Gastroesophageal sphincter (tissue), 3 donors: ENCODE data around the gene XAB2.

Source experiments
- EP300 ChIP-seq: sonication (generic); formaldehyde crosslinking; IDR thresholded peaks from one replicate; pipeline ENCODE4 v1.6.1; 2017; ENCODE audit warnings: antibody characterized with exemption, mild to moderate bottlenecking
- POLR2A ChIP-seq, 2 donors: fragments of 450-650 bp; IDR thresholded peaks; one replicate each; pipeline ENCODE4 v1.6.1; 2017; ENCODE audit warnings: antibody characterized with exemption in 2 of 2, mild to moderate bottlenecking in 2 of 2, moderate library complexity in 1 of 2
- TF ChIP-seq, protein P1 (sequence below), 4 experiments: fragments of 200-600 bp in 2 of 4; fragments of 450-650 bp in 2 of 4; sonication (generic) in 1 of 4; IDR thresholded peaks; one replicate each; pipeline ENCODE4 v1.5.1; 2017 to 2019; ENCODE audit warnings: antibody characterized with exemption in 4 of 4, mild to moderate bottlenecking in 2 of 4, moderate library complexity in 2 of 4

- no peak for TF ChIP-seq POLR2A (IDR thresholded peaks at IDR 0.05)
- TF ChIP-seq, protein P1, sequence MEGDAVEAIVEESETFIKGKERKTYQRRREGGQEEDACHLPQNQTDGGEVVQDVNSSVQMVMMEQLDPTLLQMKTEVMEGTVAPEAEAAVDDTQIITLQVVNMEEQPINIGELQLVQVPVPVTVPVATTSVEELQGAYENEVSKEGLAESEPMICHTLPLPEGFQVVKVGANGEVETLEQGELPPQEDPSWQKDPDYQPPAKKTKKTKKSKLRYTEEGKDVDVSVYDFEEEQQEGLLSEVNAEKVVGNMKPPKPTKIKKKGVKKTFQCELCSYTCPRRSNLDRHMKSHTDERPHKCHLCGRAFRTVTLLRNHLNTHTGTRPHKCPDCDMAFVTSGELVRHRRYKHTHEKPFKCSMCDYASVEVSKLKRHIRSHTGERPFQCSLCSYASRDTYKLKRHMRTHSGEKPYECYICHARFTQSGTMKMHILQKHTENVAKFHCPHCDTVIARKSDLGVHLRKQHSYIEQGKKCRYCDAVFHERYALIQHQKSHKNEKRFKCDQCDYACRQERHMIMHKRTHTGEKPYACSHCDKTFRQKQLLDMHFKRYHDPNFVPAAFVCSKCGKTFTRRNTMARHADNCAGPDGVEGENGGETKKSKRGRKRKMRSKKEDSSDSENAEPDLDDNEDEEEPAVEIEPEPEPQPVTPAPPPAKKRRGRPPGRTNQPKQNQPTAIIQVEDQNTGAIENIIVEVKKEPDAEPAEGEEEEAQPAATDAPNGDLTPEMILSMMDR (IDR thresholded peaks at IDR 0.05), result no peak
- no peak for TF ChIP-seq EP300
These were observed 12.2 kb upstream of the XAB2 start for GRCh38 chr19:7641290-7642276.
